HCT116 (cell line): Measurements from ENCODE around the gene IL1RN. TPM values are rescaled to one million over a fixed set of nuclear protein-coding genes. Genes with fewer than 3 reads are reported as not detected.
"Not testable (repeated sequence)": the region's sequence is repeated elsewhere in the genome, so short reads cannot be mapped to it uniquely, and the experiment has no call there.

Source experiments
- ATAC-seq: fragments of 200-7000 bp; cut with Tn5 transposase; 2 replicates; pipeline ENCODE4 v1.9.1; 2020; ENCODE audit warnings: mild to moderate bottlenecking, moderate library complexity
- BruUV-seq: library from RNA; stranded (reverse); fragments of 400-500 nt; replicated peaks from 2 replicates; lab custom pipeline; 2021; lab: Mats Ljungman, UMichigan
- CTCF ChIA-PET: fragments of 300-600 bp; sonication (Branson Sonifier 250); formaldehyde crosslinking; loops from one replicate; lab custom pipeline; 2021; ENCODE audit warnings: antibody characterized with exemption; lab: Charles Lee
- POLR2A ChIA-PET: fragments of 300-600, 350-600 bp; sonication (Branson Sonifier 250); formaldehyde crosslinking; loops from one replicate; lab custom pipeline; 2021; ENCODE audit warnings: antibody characterized with exemption; lab: Charles Lee
- RAD21 ChIA-PET, 2 experiments: fragments of 300-600 bp; sonication (Branson Sonifier 250); formaldehyde crosslinking; loops; one replicate each; lab custom pipeline; 2023; ENCODE audit warnings: low total read pairs in 2 of 2; ENCODE audit not compliant: uncharacterized antibody in 2 of 2, unreplicated experiment in 2 of 2, low non-redundant PET in 1 of 2; lab: Charles Lee
- DNase-seq: peaks from one replicate; pipeline ENCODE4 v3.0.0-alpha.2; 2010; ENCODE audit warnings: low read depth, low spot score
- H2AFZ ChIP-seq: fragments of 200-600 bp; shearing (Covaris generic), sonication (generic); 2 replicates; pipeline ENCODE4 v1.6.1; 2017; ENCODE audit warnings: low read depth, mixed run types, mixed read lengths, antibody characterized with exemption, low read length; ENCODE audit not compliant: poor library complexity, severe bottlenecking
- H3K27ac ChIP-seq: 2 replicates; pipeline ENCODE4 v1.5.1; 2012; ENCODE audit warnings: low read depth, low read length
- H3K27me3 ChIP-seq: fragments of 200-600 bp; sonication (generic); 2 replicates; pipeline ENCODE4 v1.6.1; 2016; ENCODE audit warnings: mixed run types, low read length, mixed read lengths; ENCODE audit not compliant: insufficient read depth
- H3K36me3 ChIP-seq, 2 experiments: fragments of 200-500 bp in 1 of 2; fragments of 200-600 bp in 1 of 2; sonication (Bioruptor generic) in 1 of 2; sonication (generic) in 1 of 2; 2 replicates each; pipeline versions ENCODE4 v1.5.1 to v1.6.1; 2014 to 2016; ENCODE audit warnings: low read length in 2 of 2, inconsistent platforms in 1 of 2, mixed read lengths in 1 of 2, mixed run types in 1 of 2; ENCODE audit not compliant: insufficient read depth in 2 of 2, control insufficient read depth in 1 of 2
- H3K4me1 ChIP-seq, 2 experiments: fragments of 200-600 bp in 1 of 2; sonication (generic) in 1 of 2; 2 replicates each; pipeline versions ENCODE4 v1.5.1 to v1.6.1; 2012 to 2017; ENCODE audit warnings: low read length in 2 of 2, inconsistent platforms in 1 of 2, mild to moderate bottlenecking in 1 of 2, mixed read lengths in 1 of 2, mixed run types in 1 of 2, moderate library complexity in 1 of 2; ENCODE audit not compliant: insufficient read depth in 2 of 2, control insufficient read depth in 1 of 2
- H3K4me2 ChIP-seq: fragments of 200-600 bp; sonication (generic); 2 replicates; pipeline ENCODE4 v1.6.1; 2017; ENCODE audit warnings: mixed run types, low read length, mixed read lengths
- H3K4me3 ChIP-seq, 2 experiments: fragments of 200-600 bp in 1 of 2; sonication (generic) in 1 of 2; replicated peaks in 1 of 2; 2 replicates each; pipeline ENCODE4 v1.5.1; 2011 to 2016; ENCODE audit warnings: low read length in 2 of 2, control low read depth in 1 of 2, low read depth in 1 of 2, mild to moderate bottlenecking in 1 of 2, mixed read lengths in 1 of 2, mixed run types in 1 of 2
- H3K79me2 ChIP-seq: fragments of 200-600 bp; sonication (generic); 2 replicates; pipeline ENCODE4 v1.6.1; 2017; ENCODE audit warnings: mild to moderate bottlenecking, mixed run types, low read length, moderate library complexity, mixed read lengths; ENCODE audit not compliant: insufficient read depth
- H3K9ac ChIP-seq: fragments of 200-600 bp; sonication (generic); 2 replicates; pipeline ENCODE4 v1.6.1; 2016; ENCODE audit warnings: low read length, mixed read lengths
- H3K9me2 ChIP-seq: fragments of 200-600 bp; sonication (generic), shearing (Covaris generic); 2 replicates; pipeline ENCODE4 v1.6.1; 2017; ENCODE audit warnings: mixed run types, mild to moderate bottlenecking, moderate library complexity; ENCODE audit not compliant: insufficient read depth
- H3K9me3 ChIP-seq, 2 experiments: fragments of 200-500 bp in 1 of 2; fragments of 200-600 bp in 1 of 2; sonication (Bioruptor generic) in 1 of 2; sonication (generic) in 1 of 2; 2 replicates each; pipeline ENCODE4 v1.6.1; 2014 to 2017; ENCODE audit warnings: low read length in 2 of 2, mixed read lengths in 2 of 2, inconsistent platforms in 1 of 2, low read depth in 1 of 2, mild to moderate bottlenecking in 1 of 2, mixed run types in 1 of 2, moderate library complexity in 1 of 2; ENCODE audit not compliant: control insufficient read depth in 1 of 2, insufficient read depth in 1 of 2
- H4K20me1 ChIP-seq: fragments of 200-600 bp; sonication (generic), shearing (Covaris generic); 2 replicates; pipeline ENCODE4 v1.6.1; 2017; ENCODE audit warnings: mixed run types, mild to moderate bottlenecking, moderate library complexity; ENCODE audit not compliant: insufficient read depth
- YY1 ChIP-seq: IDR thresholded peaks from 2 replicates; pipeline ENCODE4 v1.6.1; 2011; ENCODE audit warnings: low read length, low read depth, moderate library complexity, mild to moderate bottlenecking; ENCODE audit not compliant: insufficient replicate concordance; ENCODE audit errors: extremely low read depth
- intact Hi-C: fragments of 100-400 bp; cut with micrococcal nuclease; formaldehyde crosslinking; loops from 2 replicates; pipeline ENCODE4 v1.10.0; 2022
- total RNA-seq: library from RNA; stranded (reverse); gene quantifications from one replicate; pipeline ENCODE4 v1.2.1, GENCODE V29; 2021; ENCODE audit not compliant: unreplicated experiment

Gene IL1RN
- total RNA-seq, 1 experiment from 2014 or later = 0.25 TPM

DNA sequence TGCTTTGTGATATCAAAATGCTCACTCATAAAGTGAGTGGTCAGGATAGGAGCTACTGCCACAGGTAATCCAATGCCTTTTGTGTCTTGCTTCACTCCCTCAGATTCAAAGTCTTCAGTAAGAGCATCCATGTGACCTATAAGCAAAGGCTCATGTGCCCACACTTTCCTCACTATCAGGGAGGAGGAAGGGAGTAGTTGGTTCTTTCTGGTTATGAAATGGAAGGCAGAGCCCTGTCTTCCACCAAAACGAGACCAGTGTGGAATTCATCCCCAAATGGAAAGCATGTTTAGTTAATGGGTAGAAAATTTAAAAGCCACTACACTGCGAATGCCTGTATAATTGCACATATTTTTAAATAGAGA lies 33.8 kb upstream of the IL1RN start:
- TF ChIP-seq YY1 = no peak
- H3K4me3 ChIP-seq = no peak overlapping the region
- POLR2A ChIA-PET = no interaction called here
- H3K9me2 ChIP-seq = no peaks in the 10 kb centered on the region
- no peak for DNase-seq
- H3K27ac ChIP-seq = no peak overlapping the region
- no peak overlapping the region for H2AFZ ChIP-seq
- intact Hi-C loops = no loop called here
- CTCF ChIA-PET = interaction anchor here (0.6 kb wide), 1 partner anchor 45 kb away, joined by 3 read pairs; no protein-coding TSS in a partner anchor
- no peaks in the 10 kb centered on the region for H4K20me1 ChIP-seq
- H3K4me1 ChIP-seq = no peaks in the 10 kb centered on the region
- no peak overlapping the region for H3K4me2 ChIP-seq
- H3K79me2 ChIP-seq = no peaks in the 10 kb centered on the region
- RAD21 ChIA-PET = no interaction called here
- BruUV-seq = no TSS peak
- H3K9ac ChIP-seq = no peak overlapping the region
- no peak for ATAC-seq
- H3K36me3 ChIP-seq = no peaks in the 10 kb centered on the region
- H3K9me3 ChIP-seq = no peaks in the 10 kb centered on the region
- no peaks in the 10 kb centered on the region; the same call in 1 of the 2 replicates for H3K27me3 ChIP-seq

DNA sequence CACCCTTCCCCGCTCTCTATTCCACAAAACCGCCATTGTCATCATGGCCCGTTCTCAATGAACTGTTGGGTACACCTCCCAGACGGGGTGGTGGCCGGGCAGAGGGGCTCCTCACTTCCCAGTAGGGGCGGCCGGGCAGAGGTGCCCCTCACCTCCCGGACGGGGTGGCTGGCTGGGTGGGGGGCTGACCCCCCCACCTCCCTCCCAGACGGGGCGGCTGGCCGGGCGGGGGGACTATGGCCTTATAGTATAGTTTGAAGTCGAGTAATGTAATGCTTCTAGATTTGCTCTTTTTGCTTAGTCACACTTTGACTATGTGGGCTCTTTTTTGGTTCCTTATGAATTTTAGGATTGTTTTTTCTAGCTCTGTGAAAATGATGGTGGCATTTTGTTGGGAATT lies 31.1 kb upstream of the IL1RN start:
- BruUV-seq, H2AFZ ChIP-seq, H3K4me1 ChIP-seq, ATAC-seq, DNase-seq, H4K20me1 ChIP-seq, H3K27me3 ChIP-seq, H3K9me3 ChIP-seq, H3K79me2 ChIP-seq, H3K27ac ChIP-seq, CTCF ChIA-PET, H3K4me2 ChIP-seq, H3K4me3 ChIP-seq, RAD21 ChIA-PET, intact Hi-C loops, H3K9me2 ChIP-seq, H3K36me3 ChIP-seq, POLR2A ChIA-PET, H3K9ac ChIP-seq: not testable (repeated sequence)

- DNase-seq, H3K4me1 ChIP-seq, POLR2A ChIA-PET: not testable (repeated sequence)
These were observed 30.4 kb upstream of the IL1RN start for GRCh38 chr2:113096842-113097618.

More at GRCh38 chr2:113096842-113097618, 30.4 kb upstream of the IL1RN start:
- H3K4me2 ChIP-seq, RAD21 ChIA-PET, H4K20me1 ChIP-seq, H2AFZ ChIP-seq, H3K4me3 ChIP-seq, H3K9ac ChIP-seq, H3K79me2 ChIP-seq, ATAC-seq, intact Hi-C loops, H3K36me3 ChIP-seq, BruUV-seq, H3K9me2 ChIP-seq, CTCF ChIA-PET, H3K9me3 ChIP-seq, H3K27ac ChIP-seq, H3K27me3 ChIP-seq: not testable (repeated sequence)
